Measurements from ENCODE around the gene FCER1G.

- TF ChIP-seq CTCF (IDR thresholded peaks at IDR 0.05) (no peak), POLR2A (IDR thresholded peaks at IDR 0.05) (no peak), POLR2AphosphoS5 (IDR thresholded peaks at IDR 0.05) (no peak), EP300 (IDR thresholded peaks at IDR 0.05) (no peak)
Measured at GRCh38 chr1:161166669-161167548, 48.2 kb upstream of the FCER1G start.
